Astrocyte of the cerebellum (primary cell): ENCODE data around the gene STX5.

Source experiments
- DNase-seq: peaks from one replicate; pipeline ENCODE4 v3.0.0-alpha.2; 2011; ENCODE audit warnings: low read depth
- H3K4me3 ChIP-seq: 2 replicates; pipeline ENCODE4 v1.5.1; 2011; ENCODE audit warnings: mild to moderate bottlenecking, low read depth, low read length, moderate library complexity
- in situ Hi-C: cut with HindIII; loops from 2 replicates; pipeline ENCODE4 v1.10.0; 2017; ENCODE audit warnings: low sequenced_read_pairs
- TF ChIP-seq, protein P1 (sequence below): IDR thresholded peaks from 2 replicates; pipeline ENCODE4 v1.5.1; 2012; ENCODE audit warnings: low read length, low read depth, moderate library complexity, mild to moderate bottlenecking; ENCODE audit errors: missing control alignments

The STX5 gene, protein sequence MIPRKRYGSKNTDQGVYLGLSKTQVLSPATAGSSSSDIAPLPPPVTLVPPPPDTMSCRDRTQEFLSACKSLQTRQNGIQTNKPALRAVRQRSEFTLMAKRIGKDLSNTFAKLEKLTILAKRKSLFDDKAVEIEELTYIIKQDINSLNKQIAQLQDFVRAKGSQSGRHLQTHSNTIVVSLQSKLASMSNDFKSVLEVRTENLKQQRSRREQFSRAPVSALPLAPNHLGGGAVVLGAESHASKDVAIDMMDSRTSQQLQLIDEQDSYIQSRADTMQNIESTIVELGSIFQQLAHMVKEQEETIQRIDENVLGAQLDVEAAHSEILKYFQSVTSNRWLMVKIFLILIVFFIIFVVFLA

DNA sequence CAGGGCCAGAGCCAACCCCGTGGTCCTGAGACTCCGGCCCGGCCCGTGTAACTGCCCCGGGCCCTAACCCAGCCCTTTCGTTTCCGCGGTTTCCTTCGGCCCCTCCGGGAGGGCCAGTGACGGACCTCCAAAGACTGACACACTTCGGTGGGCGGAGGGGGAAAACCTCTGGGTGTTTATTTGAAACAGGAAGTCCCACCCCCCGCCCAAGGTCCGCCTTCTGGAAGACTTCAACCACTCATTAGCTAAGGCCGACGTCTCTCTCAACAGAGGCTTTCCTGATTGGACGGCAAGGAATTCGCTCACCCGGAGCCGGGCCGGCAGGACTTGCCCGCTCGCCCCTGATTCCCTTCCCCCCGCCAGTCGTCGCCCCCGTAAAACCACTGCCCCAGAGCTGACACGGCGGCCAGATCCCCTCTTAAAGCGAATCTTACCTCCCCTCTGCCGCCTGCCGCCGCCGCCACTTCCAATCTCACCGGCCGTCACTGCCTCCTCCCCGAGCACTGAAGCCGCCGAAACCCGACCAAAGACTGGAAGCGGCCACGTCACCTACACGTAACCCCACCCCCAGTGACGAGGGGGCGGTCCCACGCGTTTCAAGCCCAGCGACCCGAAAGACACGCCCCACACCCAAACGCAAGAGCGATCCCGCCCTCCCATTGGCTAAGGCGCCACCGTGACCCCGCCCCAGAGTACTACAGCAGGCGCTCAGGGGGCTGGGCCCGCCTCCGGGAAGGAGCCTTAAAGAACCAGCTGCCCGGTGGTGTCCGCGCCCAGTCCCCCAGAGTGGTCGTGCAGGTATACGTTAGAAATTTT, at the start of gene STX5:
Gene STX5 (minus strand): TSS at position 532 of the 816 bp plus-strand sequence. CDS start 808 bp downstream, outside the sequence.
- peak; percentile 98 for DNase-seq
- TF ChIP-seq, protein P1, sequence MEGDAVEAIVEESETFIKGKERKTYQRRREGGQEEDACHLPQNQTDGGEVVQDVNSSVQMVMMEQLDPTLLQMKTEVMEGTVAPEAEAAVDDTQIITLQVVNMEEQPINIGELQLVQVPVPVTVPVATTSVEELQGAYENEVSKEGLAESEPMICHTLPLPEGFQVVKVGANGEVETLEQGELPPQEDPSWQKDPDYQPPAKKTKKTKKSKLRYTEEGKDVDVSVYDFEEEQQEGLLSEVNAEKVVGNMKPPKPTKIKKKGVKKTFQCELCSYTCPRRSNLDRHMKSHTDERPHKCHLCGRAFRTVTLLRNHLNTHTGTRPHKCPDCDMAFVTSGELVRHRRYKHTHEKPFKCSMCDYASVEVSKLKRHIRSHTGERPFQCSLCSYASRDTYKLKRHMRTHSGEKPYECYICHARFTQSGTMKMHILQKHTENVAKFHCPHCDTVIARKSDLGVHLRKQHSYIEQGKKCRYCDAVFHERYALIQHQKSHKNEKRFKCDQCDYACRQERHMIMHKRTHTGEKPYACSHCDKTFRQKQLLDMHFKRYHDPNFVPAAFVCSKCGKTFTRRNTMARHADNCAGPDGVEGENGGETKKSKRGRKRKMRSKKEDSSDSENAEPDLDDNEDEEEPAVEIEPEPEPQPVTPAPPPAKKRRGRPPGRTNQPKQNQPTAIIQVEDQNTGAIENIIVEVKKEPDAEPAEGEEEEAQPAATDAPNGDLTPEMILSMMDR: no peak
- in situ Hi-C loops: no loop called here
- peak within 1 kb of the TSS; percentile 92 for H3K4me3 ChIP-seq

DNA sequence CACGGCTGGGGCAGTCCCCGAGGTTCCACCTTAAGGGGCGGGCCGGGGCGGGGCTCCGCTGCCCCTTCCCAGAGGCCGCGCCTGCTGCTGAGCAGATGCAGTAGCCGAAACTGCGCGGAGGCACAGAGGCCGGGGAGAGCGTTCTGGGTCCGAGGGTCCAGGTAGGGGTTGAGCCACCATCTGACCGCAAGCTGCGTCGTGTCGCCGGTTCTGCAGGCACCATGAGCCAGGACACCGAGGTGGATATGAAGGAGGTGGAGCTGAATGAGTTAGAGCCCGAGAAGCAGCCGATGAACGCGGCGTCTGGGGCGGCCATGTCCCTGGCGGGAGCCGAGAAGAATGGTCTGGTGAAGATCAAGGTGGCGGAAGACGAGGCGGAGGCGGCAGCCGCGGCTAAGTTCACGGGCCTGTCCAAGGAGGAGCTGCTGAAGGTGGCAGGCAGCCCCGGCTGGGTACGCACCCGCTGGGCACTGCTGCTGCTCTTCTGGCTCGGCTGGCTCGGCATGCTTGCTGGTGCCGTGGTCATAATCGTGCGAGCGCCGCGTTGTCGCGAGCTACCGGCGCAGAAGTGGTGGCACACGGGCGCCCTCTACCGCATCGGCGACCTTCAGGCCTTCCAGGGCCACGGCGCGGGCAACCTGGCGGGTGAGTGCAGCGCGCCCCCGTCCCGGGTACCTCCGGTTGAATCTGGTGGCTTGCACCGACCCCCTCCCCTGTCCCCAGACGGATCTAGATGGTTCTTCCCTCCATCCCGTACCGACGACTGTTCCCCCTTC, 49.1 kb upstream of the STX5 start, which contains the start of gene SLC3A2:
Gene SLC3A2 (plus strand): TSS at position 94 of the 776 bp plus-strand sequence. CDS start 128 bp downstream, at position 222.
- TF ChIP-seq, protein P1: peak; percentile 53
- in situ Hi-C loops: no loop called here
- peak within 1 kb of the TSS; percentile 94 for H3K4me3 ChIP-seq
- DNase-seq: peak; percentile 53

DNA sequence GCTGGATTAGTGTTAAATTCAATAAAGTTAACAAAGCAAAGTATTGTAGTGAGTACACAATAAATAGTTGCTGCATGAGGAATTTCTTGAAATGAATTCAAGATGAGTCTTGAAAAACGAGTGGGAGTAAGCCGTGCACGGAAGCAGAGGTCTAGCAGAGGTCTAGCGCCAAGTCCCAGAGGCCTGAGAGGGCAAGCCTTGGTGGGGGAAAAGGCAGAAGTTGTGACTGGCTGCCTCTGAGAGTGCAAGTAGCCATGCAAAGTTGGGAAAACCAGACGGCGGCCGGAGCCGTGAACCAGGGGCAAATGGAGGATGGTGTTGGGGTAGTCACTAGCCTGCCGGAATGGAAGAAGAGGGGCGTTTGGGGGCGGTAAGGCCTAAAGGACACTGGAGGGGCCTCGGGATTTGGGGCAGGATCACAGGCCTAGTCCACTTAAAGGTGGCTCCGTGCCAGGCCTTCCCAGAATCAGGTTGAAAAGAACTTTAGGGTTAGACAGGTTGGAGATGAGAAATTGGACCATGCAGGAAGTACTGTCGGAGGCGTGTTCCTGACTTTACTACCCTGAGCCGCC, 48.5 kb upstream of the STX5 start:
- in situ Hi-C loops: no loop called here
- peak overlapping the region; percentile 94 for H3K4me3 ChIP-seq
- no peak for DNase-seq
- TF ChIP-seq, protein P1: no peak

DNA sequence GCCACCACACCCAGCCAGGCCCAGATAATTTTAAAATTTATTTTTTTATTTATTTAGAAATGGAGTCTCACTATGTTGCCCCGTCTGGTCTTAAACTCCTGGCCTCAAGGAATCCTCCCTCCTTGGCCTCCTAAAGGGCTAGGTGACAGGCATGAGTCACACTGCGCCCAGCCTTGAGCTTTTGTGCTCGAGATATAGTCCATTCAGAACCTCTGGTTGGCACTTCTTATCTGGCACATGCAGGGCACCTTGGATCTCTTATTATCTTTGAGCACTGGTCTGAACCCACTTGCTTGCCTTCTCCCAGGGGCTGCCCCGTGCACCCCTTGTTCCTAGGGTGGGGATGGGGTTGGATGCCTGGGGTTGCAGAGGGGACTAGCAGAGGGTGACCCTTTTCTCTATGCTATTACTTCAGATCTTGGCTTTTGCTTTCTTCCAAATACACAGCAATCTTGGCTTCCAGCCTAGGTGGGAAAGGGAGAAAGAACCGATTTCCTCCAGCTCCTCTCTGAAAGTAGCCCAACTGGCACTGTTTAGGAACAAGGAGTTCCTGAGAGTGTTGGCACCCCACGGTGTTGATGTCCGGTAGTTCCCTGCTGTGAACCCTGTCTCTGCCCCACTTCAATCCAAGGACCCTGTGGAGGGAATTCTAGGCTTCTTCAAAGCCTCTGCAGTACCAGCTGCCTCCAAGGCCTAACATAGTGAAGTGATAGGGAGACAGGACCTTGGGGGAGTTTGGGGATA, 47.6 kb upstream of the STX5 start:
- no peak for DNase-seq
- TF ChIP-seq, protein P1: no peak
- H3K4me3 ChIP-seq: peak overlapping the region; percentile 94
- in situ Hi-C loops: no loop called here

DNA sequence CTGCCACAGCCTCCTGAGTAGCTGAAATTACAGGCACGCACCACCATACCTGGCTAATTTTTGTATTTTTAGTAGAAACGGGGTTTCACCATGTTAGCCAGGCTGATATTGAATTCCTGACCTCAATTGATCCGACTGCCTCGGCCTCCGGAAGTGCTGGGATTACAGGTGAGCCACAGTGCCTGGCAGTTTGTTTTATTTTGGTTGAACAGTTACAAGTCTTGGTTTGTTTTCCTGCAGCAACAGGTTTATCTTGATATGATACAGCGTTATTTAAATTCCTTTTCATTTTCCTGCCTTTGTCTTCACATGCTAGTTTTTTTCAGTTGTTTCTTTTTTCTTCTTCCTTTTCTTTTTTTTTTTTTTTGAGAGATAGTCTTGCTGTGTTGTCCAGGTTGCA, 44.9 kb upstream of the STX5 start:
- TF ChIP-seq, protein P1: no peak
- in situ Hi-C loops: no loop called here
- DNase-seq: no peak
- H3K4me3 ChIP-seq: no peak overlapping the region
